Measurements from ENCODE around the gene THSD7B.

THSD7B gene

DNA sequence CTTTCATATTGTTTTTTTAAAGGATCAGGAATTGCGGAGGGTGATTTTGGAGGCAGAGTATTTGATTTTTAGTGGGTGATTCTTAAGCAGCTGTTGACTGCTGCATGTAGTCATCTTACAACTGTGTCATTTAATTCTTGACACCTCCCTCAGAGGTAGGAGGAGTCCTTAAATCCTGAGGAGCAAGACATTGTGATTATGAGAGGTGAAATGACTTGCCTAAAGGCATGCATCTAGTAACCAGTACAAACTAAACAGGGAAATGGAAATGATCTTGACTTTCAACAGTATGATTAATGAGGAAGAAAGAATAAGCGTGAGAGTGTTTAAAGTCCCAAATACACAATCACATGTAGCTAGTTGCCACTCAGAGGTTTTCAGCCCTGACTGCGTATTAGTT lies 440.7 kb downstream of the THSD7B start:
- DNase-seq: no peak

DNA sequence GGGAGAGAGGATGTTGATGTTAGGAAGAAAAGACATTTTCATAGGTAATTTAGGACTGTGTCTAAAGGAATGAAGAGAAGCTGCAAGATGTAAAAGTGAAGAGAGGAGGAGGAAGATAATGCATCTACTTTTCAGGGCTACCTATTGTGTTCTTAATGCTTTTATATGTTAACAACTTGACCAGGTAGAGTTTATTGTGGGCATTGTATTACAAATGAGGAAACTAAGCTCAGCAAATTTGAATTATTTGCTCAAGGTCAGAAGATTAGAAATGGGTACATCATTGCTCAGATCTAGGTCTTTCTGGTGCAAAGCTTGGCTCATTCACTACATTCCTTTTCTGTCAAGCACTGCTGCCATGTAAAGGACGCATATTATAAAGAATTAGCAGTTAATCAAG lies 441.7 kb downstream of the THSD7B start:
- DNase-seq: no peak

DNA sequence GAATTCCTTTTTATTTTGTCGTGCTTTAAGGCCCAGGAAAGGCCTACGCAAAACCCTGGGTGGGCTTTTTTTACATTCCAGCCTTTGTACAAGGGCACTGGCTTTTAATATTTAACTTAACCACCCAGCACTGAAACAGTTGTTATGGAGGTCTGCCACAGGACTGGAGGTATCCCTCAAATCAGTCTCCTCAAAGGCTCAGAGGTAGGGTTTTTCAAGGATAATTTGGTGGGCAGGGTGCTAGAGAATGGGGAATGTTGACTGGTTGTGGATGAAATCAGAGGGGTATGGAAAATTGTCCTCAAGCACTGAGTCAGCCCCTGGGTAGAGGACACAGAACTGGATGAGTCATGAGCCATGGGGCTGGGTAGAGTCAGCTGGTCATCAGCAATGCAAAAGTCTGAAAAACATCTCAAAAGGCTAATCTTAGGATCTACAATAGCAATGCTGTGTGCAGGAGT lies 443.1 kb downstream of the THSD7B start:
- no peak for DNase-seq

DNA sequence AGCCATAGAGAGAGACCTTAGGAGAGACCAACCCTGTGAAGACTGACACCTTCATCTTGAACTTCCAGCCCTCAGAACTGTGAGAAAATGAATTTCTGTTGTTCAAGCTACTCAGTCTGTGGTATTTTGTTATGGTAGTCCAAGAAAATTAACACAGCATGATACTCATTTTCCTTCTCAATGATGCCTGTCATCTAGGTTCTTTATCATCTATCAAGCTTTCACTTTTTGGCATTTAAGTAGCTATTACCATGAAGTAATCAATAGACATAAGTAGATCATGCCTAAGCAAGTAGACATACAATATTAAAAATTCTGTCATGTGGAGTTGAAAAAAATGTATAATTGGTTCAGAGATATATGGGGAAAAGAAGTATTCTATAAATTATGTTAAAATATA lies 444.7 kb downstream of the THSD7B start:
- no peak for DNase-seq

DNA sequence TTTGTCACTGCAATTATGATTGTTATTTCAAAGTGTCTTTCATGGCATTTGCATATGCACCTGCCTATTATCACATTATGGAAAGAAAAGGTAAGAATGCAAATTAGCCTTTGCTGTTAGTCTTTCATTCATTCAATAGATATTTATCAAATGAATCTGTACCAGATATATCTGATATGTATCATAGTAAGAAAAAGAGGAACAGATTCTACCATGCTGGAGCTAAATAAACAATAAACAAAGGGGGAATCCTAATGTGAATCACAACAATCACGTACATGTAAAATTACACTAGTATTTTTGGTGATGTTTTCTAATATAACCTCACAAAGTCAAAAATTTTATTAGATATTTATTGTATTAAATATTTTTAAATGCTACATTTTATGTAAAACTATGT lies 446.4 kb downstream of the THSD7B start:
- no peak for DNase-seq

DNA sequence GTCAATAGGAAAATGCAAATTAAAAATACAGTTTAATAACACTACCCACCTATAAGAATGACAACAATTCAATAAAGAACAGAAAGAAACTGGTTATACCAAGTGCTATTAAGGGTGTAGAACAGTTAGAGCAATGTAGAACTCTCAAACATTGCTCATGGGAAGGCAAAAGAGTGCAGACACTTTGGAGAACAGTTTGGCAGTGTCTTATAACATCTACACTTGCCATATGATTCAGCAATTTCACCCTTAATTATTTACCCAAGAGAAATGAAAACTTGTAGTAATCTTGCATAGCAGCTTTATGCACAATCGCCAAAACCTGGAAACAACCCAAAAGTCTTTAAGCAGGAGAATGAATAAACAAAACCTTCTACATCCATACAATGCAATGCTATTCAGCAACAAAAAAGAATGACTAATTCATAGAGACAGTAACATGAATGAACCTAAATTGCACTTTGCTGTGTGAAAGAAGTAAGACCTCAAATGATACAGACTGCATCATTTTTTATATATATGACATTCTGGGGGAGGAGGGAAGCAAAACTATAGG lies 455.2 kb downstream of the THSD7B start:
- no peak for DNase-seq

DNA sequence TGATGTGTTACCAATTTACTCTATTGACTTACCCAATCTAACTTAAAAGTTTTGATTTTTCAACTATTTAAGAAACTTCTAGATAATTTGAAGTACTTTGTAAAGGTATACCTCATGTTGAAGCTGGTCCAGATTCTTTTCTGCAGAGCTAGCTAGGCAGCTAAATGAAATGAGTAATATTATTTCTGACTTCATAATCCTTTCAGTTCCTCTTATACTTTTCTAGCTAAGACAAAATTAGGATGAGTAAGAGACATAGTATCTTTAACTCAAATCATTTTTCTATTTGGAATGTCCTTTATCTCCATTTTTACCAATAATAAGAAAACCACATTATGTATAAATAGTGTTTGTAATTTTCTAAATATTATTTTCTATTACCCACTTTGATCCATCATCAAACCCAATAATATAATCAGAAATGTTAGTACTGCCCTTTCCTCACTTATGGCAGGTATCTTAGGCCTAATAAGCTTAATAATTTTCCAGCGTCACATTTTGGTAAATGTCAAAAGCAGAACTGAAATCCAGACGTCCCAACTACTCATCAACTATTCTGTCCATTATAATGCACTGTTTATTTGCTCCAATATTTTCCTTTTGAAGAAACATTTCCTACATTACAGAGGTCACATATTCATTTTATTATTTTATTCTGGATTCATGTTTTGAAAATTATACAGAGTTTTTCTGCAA lies 456.6 kb downstream of the THSD7B start:
- no peak for DNase-seq

DNA sequence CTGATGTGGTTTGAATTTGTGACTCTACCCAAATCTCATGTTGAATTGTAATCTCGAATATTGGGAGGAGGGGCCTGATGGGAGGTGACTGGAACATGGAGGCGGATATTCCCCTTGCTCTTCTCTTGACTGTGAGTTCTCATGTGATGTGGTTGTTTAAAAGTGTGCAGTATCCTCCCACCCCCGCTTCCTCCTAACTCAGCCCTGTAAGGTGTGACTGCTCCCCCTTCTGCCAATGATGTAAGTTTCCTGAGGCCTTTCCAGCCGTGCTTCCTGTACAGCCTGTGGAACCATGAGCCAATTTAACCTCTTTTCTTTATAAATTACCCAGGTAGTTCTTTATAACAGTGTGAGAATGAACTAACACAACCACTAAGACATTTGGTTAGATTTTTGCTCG lies 458.4 kb downstream of the THSD7B start:
- DNase-seq: no peak

DNA sequence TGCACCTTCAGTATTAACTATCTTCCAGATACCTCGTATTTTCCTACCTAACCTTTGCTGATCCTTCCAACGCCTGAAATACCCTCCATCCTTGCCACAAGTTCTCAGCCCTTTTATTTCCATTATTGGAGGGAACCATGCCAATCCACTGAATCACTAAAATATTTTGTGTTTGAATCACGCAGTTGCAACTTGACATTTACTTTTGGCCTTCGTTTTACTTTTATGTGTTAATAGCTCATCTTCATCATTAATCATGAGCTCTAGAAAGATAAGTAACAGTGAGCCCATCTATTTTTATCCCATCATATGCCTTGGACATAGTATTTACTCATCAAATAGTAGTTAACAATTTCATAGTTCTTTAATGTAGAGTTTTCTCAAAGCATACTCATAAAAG lies 463.2 kb downstream of the THSD7B start:
- no peak for DNase-seq

DNA sequence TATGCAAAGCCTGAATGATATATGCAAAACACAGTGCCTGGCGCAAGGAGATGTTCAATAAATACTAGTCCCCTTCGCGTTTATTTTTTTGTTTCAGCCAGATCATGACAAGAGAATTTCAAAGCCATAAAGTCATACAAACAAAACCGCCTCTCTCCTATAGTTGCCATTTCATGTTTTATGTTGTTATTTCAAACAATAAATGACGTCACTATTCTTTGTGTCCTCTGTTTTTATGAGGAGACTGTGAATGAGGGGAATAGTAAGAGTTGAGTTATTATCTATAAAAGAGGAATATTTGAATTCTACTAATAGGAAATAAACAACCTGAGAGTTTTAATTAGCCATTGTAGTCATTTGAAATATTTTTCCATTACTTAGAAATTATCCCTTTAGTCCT lies 464.5 kb downstream of the THSD7B start:
- DNase-seq: no peak

DNA sequence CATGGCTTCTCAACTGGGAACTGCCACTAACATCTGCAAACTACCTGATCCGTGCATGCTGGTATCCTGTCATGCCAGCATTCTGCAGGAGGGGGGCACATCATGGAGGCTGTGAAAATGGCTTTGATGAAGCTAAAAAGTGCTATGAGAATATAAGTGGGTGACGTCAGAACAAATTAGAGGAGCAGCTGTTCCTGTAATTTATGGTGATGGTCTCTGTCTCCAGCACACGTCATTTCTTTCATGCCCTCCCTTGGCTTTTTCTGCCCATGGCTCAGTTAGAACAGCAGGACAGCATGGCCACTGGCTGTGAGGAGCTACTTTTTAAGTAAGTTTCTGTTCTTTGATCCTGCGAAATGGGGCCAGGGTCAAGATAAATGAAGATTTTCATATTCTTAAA lies 466.3 kb downstream of the THSD7B start:
- DNase-seq: no peak

DNA sequence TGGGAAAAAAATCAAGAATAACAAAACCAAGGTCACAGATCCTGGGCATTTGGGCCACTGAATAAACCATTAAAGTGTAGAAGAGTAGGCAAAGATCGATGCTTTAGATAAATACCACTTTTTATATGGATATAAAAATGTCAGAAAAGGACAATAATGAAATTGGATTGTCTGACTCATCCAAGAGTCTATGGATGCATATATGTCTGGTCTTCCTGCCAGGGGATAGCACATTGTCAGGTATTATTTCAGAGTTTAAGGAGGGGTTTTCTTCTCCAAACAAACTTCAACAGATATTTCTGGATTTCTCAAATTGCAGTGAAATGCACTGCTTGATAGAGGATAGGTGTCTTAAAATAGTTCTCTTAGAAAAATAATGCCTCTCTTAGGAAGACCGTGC lies 466.7 kb downstream of the THSD7B start:
- no peak for DNase-seq

DNA sequence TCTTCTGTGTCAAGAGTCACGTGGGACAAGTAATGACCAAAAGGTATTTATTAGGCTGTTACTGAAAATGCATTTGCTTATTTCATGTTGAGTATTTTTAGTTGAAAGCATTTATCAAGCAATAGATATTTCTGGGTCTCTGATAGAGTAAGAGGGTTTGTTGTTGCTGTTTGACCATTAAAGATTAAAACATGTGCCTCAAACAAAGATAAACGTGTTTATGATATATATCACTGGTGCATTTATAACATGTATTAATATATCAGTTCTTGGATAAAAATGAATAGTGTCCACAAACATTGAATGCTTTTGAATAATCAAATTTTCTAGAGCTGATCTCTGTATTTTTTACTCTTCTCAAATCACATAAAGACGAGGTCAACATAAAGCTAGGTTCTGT lies 467.7 kb downstream of the THSD7B start:
- no peak for DNase-seq

DNA sequence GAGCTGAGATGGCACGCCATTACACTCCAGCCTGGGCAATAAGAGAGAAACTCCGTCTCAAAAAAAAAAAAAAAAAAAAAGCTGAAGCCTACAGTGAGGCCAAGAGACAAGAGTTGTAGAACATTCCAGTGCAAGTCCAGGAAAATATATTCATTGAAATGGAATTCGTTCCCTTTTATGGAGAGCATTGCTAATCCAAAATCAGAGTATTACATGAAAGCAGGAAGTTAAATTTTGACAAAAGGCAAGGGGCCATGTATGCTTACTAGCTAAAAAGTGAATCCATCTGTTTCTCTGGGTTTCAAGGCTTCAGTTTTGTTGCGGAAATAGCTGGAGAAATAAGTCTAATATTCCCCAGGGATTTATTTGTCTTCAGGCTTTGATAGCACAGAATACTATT lies 471.7 kb downstream of the THSD7B start:
- DNase-seq: no peak

DNA sequence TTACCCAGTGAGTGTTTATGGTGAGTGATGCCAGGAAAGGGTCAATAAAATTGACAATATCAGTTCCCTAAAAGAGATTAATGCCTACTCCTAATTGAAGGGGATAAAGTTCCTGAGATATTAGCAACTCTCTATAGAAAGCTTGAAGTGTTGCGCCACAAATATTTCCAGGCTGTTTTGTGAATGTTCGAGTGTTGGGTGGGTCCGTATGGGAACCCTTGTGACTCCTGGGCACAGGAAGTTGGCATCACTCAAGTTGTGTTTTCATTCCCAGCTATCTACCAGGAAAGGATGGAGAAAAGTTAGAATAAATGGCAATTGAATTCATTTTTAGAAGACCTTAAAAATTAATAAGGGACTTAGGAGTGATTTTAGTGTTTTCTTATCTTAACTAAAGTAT lies 472.7 kb downstream of the THSD7B start:
- no peak for DNase-seq

DNA sequence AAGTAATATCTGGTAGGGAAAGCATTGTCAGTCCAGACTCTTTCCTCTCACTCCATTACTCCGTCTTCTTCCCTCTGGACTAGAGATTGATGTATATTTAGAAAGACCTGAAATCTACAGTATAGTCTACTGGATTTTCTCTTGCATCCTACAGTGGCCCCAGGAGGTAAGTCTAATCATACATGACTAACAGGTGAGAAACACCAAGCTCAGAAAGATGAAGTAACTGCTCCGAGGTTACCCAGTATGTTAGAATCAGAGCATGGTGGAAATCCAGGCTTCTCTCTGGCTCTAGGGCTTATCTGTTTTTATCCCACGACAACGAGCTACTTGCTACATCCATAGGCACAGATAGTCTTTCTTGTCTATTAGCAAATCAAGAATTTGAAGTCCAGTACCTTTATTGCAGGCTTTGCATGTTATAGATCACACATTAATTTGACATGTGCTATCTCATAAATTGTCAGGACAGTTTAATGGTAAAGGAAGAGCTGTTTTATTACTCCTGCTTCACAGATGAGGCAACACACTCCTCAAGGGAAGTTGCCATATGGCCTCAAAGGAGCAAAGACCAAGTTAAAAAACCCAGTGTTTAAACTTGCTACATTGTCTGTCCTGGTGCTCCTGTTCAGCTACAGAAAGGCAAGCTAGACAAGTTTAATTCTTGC lies 484.3 kb downstream of the THSD7B start:
- DNase-seq: no peak

DNA sequence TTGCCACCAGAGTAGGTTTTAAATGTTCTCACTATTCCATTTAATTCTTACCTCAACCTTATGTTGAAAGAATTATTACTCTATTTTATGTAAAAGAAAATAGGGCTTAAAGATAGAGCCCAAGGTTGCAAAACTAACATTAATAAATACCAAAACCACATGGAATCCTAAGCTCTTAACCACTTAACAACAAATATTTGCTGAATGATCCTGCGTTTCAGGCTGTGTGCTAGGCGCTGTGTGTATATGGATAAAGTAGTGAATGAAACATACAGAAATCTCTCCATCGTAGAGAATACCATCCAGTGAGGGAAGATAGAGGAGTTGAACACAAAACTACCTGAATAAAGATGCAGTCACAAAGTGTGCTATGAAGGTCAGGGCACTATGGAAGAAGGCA lies 485.1 kb downstream of the THSD7B start:
- DNase-seq: no peak

DNA sequence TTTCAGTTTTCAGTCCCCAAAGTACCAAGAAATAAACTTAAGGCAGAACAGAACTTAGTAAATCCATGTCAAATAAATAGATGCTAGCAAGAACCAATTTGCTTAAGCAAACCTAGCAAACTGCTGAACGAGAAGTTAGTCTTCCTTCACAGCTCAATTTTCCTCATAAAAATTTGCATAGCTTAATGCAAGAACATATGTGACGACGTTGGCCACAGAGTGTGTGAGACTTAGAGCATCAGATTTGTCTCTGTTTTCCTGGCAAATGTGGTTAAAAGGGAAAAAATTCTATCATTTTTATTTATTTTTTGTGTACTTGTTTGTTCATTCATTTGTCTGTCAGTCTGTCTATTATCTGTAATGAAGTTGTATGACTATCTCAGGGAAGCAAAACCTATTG lies 485.7 kb downstream of the THSD7B start:
- no peak for DNase-seq

DNA sequence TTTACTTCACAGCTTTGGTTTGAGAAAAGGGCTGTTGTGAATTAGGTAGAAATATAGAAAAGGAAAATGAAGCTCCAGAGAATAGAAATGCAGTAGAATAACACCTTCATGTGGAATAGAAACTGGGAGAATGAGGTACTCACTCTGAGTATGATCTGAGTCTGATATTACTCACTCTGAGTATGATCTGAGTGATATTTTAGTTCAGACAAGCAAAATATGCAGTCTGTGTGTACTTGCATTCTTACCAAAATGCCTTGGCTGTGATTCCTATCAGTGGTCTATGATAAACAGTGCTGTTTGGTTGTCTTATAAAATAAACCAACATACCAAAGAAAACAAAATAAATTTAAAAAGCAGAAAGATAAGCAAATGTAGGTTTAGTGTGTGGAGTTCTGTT lies 487.6 kb downstream of the THSD7B start:
- no peak for DNase-seq

DNA sequence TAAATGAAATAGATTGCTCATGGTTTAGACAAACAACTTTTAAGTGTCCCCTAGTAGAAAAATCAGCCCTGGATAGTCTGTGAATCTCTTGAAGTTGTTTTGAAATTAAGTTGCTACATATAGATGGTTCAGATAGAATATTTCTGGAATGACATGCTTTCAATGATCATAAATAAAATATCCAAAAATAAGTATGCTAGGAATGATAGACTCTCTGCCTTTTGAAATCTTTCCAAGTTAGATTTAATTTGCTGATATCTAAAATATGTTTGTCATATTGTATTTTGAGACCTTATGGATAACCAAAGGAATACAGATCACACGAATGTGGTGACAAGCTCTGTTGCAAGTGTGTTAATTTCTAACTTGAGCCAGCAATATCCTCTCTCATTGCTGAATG lies 488.7 kb downstream of the THSD7B start:
- no peak for DNase-seq

DNA sequence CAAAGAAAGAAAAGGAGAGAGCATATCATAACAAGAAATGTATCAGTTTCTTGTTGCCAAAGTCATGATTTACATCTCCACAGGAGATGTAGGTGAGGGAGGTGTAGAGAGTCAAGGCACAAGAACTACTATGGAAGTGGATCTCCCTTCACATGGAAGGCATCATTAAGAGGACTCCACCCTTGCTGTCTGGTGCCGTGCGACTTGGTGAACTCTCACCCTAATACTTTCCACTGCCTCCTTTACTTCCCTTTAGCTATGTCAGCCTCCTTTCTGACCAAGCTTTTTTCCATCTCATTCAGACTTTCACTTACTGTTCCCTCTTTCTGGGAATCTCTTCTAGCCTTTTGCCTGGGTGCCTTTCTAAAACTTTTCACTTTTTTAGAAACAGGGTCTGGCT lies 490.0 kb downstream of the THSD7B start:
- no peak for DNase-seq

DNA sequence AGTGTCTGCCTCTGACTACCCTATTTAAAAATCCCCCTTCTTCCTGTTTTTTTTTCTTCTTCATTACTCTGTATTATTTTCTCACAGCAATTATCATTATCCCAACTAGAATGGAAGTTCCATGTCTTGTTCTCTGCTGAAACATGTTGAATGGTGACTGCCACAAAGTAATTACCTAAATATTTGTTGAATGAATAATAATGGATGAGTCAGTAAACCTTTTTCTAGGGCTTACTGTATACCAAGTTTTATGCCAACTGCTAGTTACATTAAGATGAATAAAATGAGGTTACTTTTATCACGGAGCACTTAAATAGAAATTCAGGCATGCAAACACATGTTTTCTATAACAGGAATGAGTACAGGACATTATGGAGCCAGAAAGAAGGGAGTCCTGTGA lies 490.6 kb downstream of the THSD7B start:
- DNase-seq: no peak

DNA sequence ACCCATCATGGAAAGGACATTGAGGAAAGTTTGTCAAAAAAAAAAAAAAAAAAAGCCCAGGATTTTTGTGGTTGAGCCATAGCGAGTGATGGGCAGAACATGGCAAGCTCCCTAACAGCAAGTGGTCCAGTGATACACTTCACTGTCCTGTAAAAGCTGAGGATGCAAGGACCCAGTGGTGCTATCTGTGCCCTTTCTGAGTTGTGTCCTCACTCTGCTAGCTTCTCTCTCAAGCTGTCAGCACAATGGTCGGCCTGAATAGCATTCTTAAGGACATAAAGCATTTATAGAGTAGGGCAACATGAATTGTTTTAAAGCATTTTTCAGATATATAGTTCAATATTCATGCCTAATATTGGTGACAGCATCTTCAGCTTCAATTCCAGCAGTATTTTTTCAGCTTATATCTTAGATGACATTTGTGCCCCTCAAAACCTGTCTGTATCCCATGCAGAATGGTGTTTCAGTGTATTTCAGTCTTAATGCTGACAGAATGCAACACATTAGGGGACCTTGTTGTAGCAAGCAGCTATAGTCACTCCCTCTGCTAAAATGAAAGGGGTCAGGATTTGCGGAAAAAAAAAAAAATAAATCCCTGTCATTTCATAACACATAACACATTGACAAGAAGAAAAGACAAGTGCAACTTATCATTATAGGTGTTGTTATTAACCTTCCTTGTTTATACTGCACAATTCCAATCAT lies 496.7 kb downstream of the THSD7B start:
- DNase-seq: no peak

DNA sequence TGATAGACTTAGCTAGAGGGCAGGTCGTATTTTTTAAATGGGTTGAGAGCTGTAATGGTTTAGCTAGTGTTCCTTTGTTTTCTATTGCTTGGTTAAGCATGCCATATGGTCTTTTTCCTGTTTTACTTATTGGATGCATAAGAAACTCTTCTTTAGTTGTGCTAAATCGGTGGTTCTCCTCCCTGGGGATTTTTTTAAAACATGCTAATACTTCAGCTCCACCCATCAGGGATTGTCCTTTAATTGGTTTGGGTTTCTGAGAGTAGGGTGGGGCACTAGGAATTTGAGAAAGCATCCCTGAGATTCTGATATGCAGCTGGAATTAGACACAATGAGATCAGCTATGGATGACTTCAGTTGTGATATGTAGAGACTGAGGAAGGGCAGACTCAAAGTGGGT lies 497.2 kb downstream of the THSD7B start:
- no peak for DNase-seq
